ENCODE data around the gene SLC4A11.

SLC4A11 gene

DNA sequence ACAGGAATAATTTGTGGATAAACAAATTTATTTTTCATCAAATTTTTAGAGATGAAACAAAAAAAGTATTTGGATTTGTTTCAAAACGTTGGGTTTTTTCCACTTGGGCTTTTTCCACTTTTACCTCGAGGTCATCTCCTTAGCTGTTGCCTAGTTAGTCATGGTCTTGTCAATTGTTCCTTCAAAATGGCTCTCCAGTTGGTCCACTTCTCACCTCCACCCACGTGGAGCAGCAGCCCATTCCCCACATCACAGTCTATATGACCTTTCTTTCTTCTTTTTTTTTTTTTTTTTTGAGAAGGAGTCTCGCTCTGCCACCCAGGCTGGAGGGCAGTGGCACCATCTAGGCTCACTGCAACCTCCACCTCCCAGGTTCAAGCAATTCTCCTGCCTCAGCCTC is 6.7 kb upstream of the SLC4A11 start:
- no peak for DNase-seq

DNA sequence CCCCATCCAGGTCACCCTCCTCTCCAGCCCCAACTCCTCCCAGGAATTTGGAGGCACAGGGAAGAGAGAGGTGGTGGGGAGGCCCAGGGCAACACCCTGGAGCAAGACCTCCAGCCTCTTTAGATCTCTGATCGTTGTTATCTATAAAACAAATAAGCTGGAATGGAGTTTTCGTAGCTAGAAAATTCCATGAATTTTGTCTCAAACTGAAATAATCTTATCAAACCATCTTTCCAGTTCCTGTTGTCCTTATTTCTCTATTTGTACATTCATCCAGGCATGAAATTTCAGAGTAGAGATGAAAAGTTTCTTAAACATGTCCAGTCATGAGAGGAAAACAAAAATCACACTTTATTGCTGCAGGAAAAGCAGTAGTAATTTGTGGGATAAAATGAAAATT is 6.2 kb upstream of the SLC4A11 start:
- no peak for DNase-seq

DNA sequence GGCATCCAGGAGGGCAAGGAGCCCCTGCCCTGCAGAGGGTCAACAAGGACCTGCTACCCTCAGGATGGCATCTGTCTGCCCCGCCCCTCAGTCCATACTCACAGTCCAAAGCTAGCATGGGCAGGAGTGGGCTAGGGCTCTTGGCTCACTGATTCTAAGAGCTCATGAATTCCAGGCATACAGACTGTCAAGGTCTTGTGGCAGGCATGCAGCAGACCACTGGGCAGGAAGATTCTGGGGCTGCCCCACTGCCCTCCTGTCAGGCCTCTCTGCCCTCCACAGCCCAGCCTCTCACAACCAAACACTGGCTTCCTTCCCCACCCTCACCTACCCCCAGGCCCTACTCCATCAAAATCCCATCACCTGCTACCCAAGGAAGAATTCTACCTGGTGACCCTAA is 5.6 kb upstream of the SLC4A11 start:
- DNase-seq: no peak

DNA sequence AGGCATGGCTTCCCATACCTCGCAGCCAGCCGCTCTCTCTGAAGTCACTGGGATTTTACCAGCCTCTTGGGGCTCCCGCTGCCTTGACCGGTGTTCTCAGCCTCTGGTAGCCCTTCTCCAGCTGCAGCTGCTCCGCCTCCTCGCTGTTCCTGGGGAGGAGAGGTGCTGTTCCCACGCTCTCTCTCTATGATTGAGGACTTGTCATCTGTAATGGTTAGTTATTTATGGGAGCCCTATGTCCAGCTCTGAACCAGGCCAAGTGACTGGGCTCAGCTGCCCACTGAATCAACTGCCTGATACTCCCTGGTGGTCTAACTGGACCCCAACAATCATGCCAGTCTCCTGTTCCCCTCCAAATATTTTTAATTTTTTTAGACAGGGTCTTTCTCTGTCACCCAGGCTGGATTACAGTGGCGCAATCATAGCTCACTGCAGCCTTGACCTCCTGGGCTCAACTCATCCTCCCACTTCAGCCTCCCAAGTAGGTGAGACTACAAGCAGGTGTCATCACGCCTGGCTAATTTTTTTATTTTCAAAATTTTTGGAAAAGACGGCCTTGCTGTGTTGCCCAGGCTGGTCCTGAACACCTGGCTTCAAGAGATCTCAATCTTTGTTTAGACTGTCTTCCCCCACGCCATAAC is 4.8 kb upstream of the SLC4A11 start:
- DNase-seq: no peak

DNA sequence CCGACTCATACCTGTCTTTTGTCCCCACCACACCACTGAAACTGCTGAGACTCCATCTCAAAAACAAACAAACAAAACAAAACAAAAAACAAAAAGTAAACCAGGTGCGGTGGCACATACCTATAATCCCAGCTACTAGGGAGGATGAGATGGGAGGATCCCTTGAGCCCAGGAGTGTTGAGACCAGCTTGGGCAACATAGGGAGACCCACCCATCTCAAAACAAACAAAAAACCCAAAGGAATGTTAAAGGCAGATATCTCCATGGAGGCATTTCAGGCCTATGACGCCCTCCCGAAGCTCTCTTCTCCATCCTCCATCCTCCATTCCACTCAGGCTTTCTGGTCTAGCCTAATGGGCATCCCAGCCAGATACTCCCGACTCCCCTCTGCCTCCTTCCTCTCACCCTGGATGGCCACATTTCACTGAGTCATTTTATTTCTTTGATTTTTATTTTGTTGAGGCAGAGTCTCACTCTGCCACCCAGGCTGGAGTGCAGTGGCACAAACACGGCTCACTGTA is 3.2 kb upstream of the SLC4A11 start:
- DNase-seq: no peak

DNA sequence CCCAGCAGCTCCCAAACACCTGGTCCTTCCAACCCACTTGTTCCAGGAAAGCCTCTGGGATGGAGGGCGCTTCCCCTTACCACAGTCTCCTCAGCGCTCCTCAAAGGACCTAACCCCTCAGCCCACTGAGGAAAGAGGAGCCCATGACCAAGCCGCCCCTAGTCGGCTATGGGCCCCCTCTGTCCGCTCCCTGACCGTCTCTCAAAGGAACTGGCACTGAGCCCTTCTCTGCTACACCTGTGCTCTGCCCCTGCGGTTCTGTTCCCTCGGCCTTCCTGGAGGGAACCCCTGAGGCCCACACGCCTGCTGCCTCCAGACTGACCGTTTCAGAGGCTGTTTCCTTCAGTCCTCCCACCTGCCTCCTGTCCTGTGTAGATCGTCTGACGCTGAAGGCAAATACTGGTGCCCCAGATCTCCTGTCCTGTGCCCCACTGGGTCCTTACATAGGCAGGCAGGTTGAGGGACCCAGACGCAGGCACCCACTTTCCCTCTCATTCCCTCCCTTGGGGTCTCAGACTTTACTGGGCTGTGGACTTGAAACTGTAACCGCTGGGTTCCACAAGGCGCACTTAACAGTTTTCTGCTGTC is 1.9 kb upstream of the SLC4A11 start:
- DNase-seq: no peak

DNA sequence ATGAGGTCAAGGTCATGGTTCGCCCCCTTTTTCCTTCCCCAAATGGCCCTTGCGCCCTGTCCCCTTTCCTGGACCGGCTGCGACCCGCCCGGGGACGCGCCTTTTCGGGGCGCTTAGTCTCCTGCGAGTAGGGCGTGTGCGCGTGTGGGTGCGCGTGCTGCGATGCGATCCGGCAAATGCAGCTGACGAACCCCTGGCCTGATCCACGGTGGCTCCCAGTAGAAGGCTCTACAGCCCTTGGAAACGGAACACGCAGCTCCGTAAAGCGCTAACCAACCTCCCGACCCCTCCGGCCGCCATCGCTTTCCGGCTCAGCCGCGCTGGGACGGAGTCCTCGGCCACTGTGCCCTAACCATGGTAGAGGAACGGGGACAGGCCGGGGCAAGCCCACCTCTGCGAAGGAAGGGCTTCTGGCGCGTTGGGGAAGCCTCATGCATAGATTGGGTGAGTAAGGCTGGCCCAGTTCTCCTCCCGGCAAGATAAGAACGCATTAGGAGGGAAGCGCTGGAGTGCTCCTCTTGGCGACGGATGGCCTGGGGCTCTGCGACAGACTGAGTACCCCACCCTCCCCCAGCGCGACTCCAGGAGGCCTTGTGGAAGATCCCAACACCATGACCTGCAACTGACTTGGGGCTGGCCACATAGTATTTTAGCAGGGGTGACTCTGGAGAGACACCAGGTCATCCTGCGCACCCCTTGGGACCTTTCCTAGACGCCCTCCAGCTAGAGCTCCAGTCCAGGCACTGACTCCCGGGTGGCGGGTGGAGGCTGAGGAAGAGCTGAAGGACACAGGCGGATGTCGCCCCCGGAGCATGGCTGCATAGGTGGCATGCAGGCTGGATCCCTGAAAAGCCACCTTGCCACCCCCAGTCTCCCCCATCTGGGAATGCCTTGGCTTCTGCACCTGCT is 1.1 kb upstream of the SLC4A11 start:
- peak; percentile 34 for DNase-seq

DNA sequence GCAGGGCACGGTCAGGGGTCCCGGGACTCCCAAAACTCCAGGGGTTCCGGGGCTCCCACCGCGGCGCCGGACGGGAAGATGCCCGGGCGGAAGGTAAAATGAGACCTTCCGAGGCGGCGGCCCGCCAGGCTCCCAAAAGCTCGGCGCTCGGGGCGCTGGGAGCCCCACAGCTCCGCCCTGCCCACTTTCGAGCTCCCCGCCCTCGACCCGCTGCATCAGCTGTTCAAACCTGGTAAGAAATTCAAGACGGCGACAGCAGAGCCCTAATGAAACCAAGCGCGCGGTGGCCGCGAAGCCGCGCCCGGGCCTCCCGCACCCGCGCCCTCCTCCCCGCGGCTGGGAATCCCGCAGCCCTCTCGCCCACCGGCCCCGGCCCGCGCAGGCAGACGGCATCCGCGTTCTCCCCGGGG is 369 bp downstream of the SLC4A11 start:
- peak; percentile 60 for DNase-seq

DNA sequence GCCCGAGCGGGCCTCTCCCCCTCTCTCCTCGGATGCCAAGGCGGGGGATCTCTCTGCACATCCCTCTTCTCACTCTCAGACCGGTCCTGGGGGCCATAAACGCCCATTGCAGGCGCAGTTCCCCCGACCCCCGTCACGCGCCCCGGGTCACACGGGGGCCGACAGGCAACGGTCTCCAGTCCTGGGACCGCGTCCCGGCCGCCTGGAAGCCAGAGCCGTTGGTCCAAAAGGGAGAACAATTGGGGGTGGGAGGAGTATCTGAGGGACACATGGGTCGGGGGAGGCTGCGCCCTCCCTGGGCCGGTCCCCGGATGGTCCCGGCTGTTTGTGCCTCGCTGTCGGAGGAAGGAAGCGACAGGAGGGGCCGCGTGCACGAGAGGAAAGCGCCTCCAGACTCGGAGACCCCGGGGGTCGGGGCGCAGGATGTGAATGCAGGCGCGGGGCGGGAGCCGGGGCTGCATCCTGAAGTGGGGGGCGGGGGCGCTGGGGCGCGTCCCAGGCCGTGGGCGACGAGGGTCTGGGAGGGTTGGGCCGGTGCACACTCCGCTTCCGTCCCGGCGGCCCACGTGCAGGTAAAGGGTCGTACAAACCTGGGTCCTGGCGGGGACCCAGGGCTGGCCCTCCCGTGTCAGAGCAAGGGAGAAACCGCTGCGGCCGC is 903 bp downstream of the SLC4A11 start:
- DNase-seq: no peak

DNA sequence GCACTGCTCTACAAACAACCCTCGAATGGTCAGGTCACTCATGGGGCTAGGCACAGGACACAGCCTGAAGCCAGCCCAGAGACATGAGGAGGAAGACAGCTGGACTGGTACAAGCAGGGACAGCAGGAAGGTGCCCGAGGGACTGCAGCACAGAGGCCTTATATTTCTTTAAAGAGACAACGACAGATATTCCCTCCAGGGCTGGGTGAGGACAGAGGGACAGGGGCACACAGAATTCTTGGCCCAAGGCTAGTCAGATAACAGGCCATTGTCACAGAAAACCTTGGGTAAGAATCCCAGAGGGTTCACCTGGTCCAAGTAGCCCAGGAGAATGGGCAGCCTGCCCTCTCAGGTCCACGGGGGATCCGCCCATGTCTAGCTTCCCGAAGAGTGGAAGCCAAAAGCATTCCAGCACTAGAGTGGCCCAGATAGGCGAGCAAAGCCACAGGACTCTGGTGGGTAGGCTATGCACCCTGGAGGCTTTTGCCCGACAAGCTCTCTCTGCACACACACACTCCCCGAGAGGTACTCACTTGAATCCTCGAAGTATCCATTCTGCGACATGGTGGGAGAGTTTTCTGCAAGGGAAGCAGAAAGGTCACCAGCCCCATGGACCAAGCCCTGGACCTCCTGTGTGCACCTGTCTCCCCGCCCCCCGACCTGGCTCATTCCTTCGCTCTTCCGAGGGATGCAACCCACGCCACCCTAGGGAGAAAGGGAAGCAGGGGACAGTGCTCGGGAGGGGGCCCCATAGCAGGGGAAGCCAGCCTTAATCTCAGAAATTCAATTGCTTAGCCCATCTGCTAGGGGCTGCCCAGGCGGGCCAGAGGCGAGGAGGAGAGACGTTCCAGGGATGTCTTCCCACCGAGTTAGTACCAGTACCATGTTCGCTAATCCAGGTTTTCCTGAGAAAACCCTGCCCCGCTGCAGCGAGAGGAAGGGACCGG is 1.7 kb downstream of the SLC4A11 start:
- DNase-seq: no peak

DNA sequence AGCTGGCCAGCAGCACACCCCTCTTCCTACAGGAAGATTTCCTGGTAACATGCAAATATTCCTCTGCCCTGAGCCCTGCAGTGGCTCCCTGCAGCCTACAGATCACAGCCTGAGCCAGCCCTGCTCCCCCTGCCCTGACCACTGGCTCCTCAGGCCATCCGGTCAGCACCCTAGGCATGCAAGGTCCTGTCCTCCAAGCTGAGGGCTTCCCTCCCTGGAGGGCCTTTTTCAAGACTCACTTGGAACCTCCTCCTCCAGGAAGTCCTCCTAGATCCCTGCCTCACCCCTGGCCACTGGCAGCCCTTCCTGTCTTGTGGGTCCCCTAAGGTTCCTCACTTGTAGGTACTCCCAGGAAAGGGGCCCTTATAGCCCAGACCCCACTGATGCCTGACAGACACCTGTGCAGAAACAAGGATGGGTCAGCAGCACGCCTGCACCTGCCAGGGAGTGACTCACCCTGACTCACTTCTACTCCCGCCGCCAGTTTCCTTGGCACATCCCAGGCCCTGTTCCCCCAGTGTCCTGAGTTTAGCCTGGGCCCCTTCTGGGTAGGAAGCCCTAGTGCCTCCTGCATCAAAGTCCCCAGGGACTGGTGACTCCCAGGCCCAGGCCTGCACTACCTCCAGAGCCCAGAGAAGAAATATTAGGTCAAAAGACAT is 3.2 kb downstream of the SLC4A11 start:
- DNase-seq: no peak

DNA sequence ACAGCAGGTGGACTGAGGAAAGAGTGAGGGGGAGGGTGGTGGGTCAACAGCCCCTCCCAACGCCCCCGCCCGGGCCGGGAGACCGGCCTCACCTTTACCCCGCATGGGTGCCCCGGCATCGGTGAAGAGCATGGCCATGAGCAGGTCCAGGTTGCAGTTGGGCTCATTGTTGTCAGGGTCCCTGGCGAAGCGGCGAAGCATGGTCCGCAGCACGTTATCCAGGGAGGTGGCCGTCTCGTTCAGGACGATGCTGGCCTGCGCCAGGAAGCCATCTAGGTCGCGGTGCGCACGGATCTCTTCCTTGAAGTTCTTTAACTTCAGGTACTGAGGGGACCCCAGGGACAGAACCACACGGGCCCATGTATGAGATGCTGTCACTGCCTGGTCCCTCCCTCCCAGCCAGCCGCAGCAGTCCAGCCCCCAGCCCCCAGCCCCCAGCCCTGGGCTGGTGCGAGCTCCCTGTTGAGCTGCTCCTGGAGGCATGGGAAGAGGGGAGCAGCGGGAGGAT is 4.9 kb downstream of the SLC4A11 start:
- no peak for DNase-seq

DNA sequence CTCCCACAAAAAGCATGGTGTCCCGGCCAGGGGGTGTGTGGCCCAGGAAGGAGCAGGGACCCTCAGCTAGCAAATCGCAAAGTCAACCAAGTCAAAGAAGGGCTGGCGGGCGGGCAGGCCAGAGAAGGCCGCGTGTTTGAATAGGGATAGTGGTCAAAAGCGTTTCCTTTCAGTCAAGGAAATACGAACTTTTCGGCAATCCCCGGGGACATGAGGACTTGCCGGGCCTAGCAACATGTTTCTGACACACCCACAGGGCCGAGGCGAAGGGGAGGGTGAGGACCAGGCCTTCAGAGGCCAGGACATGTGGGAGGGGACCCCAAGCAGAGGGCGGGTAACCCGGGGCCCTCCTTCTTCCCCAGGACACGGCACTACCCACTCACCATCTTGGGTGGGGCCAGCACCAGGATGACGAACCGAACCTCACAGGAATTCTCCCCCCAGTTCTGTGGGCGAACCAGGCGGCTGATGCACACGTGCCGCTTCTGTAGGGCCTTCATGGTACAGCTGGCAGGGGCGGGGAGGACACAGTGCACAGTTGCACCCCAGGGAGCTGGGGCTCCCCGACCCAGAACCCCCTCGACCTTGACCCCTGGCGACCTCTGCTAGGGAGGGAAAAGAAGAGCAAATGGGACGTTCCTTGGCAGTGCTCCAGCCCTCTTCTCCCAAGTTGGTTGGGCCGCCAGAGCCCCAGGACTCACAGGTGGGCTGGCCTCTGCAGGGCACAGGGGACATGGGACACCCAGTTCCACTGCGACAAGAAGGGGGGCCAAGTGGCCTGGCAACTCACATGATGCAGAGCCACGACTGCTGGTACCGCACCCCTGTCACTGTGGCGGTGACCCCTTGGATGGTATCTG is 5.6 kb downstream of the SLC4A11 start:
- no peak for DNase-seq

DNA sequence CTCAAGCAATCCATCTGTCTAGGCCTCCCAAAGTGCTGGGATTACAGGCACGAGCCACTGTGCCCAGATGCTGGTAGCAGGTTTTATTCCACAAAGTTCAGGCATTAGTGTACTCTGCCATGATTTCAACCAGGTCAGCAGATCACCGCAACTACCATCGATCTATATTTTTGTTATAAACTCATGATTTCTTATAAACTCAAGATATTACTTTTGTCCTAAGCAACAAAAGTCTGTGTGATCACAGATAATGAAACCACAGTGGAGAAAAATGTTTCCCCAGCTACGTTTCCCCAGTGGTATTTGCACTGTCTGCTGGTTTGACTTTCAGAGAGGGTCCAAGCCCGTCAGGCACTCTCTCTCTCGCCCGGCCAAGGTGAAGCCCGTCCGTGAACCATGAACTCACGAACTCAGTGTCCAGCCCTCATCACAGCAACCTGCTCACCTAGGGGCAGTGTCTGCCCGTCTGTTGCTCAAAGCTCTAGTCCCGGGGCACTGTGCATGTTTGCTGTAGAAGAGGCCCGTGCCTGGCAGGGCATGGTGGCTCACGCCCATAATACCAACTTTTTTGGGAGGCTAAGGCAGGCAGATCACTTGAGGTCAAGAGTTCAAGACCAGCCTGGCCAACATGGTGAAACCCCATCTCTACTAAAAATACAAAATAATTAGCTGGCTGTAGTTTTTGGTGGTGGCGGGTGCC is 7.0 kb downstream of the SLC4A11 start:
- DNase-seq: no peak

DNA sequence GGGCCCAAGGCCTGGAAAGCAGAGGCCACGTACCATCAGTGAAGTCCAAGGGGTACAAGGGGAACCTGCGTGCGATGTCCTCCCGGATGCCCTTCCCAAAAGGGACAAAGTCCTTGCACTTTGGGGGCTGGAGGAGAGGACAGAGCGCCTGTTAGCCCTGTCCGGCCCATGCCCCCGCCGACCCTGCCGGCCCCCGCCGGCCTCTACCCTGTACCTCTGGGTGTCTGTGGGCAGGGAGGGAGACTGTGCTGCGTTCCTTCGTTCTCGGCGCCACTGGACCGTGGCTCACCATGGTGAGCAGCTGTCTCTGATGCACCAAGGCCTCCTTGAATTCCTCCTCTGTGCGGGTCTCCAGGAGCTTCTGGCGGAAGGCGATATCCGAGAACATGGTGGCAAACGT is 7.9 kb downstream of the SLC4A11 start:
- no peak for DNase-seq

DNA sequence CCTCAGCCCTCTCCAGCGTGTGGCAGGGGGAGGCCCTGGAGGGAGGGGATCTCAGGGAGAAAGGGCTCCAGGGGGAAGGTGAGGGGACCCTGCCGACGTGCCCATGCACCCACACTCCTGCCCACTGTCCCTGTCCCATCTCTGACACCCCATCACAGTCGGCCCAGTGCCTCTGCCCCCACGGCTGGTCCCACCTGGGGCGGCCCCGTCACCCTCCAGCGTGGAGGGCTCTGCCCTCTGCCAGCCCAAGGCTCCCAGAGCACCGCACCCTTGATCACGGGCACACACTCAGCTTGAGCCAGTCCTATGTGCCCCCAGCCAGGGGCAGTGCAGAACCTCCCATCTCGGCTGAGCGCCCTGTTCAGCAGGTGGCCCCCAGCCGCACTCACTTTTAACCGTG is 9.2 kb downstream of the SLC4A11 start:
- no peak for DNase-seq

DNA sequence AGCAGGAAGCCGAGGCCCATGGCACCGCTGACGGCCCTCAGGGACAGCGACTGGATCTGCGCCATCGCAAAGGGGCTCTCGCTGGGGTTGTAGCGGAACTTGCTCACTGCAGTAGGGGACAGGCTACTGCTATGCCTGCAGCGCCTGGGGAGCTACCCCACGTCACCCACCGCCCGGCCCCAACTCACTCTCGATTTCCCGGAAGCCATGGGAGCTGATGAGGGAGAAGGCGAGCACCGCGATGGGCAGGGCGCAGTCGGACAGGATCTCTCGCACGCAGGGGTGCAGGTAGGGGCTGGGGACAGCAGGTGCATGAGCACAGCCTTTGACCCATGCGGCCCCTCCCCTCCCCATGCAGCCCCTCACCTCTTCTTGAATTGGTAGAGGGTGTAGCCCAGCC is 9.8 kb downstream of the SLC4A11 start:
- no peak for DNase-seq

DNA sequence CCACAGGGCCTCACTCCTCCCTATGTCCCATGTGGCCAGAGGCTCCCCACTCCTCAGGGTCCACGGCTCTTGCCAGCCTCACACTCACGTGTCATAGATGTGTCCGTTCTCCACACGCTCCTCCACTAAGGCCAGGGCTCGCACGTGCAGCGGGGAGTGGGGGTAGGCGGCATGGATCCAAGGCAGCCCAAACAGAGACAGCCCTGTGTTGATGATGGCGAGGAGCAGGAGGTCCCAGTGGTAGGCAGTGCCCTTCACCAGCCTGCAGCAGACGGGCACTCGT is 10.3 kb downstream of the SLC4A11 start:
- no peak for DNase-seq

DNA sequence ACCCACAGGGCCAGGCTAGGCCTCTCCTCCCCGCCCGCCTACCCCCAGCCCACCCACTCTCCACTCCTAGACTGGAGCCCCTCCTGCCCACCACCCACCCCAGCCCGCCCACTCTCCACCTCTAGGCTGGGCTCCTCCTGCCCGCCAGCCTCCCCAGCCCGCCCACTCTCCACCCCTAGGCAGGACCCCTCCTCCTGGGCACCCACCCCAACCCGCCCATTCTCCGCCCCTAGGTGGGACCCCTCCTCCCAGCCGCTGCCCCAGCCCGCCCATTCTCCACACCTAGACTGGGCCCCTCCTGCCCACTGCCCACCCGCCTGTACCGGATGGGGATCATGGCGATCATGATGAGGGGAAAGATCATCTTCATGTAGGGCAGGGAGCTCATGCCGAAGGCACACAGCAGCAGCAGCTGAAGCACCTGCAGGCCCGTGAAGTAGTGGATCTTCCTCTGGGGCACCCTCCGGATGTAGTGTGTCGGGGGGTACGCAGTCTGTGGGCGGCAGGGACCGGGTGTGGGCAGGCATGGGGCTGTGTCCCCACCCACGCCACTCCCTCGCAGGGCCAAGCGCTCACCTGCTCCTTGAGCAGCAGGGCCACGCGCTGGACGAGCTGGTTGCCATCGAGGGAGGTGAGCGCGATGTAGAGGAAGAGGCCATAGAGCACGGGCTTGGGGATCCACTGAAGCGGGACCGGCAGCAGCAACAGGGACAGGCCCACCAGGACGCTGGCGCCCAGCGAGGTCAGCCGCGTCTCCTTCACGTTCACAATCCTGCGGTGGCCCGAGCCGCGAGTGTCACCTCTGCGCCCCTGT is 10.8 kb downstream of the SLC4A11 start:
- no peak for DNase-seq
